ENCODE data around the gene STK4. TPM values are rescaled to one million over a fixed set of nuclear protein-coding genes. Genes with fewer than 3 reads are reported as not detected.

The STK4 gene
- total RNA-seq, 4 donors from 2014 or later: 25.4 to 63.9 (median 33.5) TPM

GRCh38 chr20:45028424-45029136 lies 62.3 kb downstream of the STK4 start:
- no peaks in the 10 kb centered on the region for H3K4me1 ChIP-seq
- 83% methylated on average over 6 of the region's 6 CpGs for WGBS
- no peak overlapping the region for H3K27ac ChIP-seq
- H3K36me3 ChIP-seq: peaks cover 38% of the 10 kb centered on the region
- no peaks in the 10 kb centered on the region for H3K9me3 ChIP-seq
- DNase-seq (ENCODE audit: low spot score in 2 of 2): no peak
- no peak for TF ChIP-seq CTCF (IDR thresholded peaks at IDR 0.05)
- TF ChIP-seq EP300 (IDR thresholded peaks at IDR 0.05): no peak
- TF ChIP-seq POLR2A (IDR thresholded peaks at IDR 0.05): no peak
- TF ChIP-seq POLR2AphosphoS5 (IDR thresholded peaks at IDR 0.05): no peak
- H3K27me3 ChIP-seq: no peaks in the 10 kb centered on the region
- H3K4me3 ChIP-seq: no peak overlapping the region

DNA sequence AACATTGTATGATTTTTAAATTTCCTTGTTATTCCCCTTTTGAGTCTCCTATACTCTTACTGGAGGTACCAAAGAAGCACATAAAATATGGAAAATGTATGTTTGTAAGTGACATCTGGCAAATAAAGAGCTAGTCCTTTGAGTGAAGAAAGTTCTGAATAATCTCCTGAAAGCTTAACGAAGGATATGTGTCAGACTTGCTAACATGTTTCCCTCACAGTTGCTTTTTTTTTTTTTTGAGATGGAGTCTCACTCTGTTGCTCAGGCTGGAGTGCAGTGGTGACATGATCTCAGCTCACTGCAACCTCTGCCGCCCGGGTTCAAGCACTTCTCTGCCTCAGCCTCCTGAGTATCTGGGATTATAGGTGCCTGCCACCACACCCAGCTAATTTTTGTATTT lies 63.6 kb downstream of the STK4 start:
- Histone ChIP-seq H3K27ac (no peak overlapping the region), H3K36me3 (peaks cover 36% of the 10 kb centered on the region), H3K27me3 (no peaks in the 10 kb centered on the region), H3K4me1 (no peaks in the 10 kb centered on the region), H3K4me3 (no peak overlapping the region), H3K9me3 (no peaks in the 10 kb centered on the region)
- DNase-seq (ENCODE audit: low spot score in 2 of 2): no peak
- TF ChIP-seq POLR2AphosphoS5 (IDR thresholded peaks at IDR 0.05): no peak
- TF ChIP-seq EP300 (IDR thresholded peaks at IDR 0.05): no peak
- no peak for TF ChIP-seq CTCF (IDR thresholded peaks at IDR 0.05)
- no peak for TF ChIP-seq POLR2A (IDR thresholded peaks at IDR 0.05)
- 92% methylated on average over 3 of the region's 3 CpGs for WGBS

- no peak for DNase-seq (ENCODE audit: low spot score in 2 of 2)
- 79% methylated on average over 2 of the region's 2 CpGs for WGBS
- no peaks in the 10 kb centered on the region for H3K27me3 ChIP-seq
- H3K9me3 ChIP-seq: no peaks in the 10 kb centered on the region
- H3K36me3 ChIP-seq: peaks cover 17% of the 10 kb centered on the region
- H3K4me1 ChIP-seq: peaks cover 11% of the 10 kb centered on the region
- H3K27ac ChIP-seq: no peak overlapping the region
- no peak for TF ChIP-seq CTCF (IDR thresholded peaks at IDR 0.05)
- no peak for TF ChIP-seq POLR2A (IDR thresholded peaks at IDR 0.05)
- TF ChIP-seq EP300 (IDR thresholded peaks at IDR 0.05): no peak
- TF ChIP-seq POLR2AphosphoS5 (IDR thresholded peaks at IDR 0.05): no peak
- H3K4me3 ChIP-seq: no peak overlapping the region
Observed at GRCh38 chr20:45032276-45032675, 66.0 kb downstream of the STK4 start.

DNA sequence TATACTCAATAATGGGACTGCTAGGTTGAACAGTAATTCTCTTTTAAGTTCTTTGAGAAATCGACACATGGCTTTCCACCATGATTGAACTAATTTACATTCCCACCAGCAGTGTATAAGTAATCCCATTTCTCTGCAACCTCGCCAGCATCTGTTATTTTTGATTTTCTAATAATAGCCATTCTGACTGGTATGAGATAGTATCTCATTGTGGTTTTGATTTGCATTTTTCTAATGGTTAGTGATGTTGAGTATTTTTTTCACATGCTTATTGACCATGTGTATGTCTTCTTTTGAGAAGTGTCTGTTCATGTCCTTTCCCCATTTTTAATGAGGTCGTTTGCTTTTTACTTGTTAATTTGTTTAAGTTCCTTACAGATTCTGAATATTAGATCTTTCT lies 66.5 kb downstream of the STK4 start:
- H3K36me3 ChIP-seq: peaks cover 13% of the 10 kb centered on the region
- no peaks in the 10 kb centered on the region for H3K9me3 ChIP-seq
- no peak for DNase-seq (ENCODE audit: low spot score in 2 of 2)
- no peak overlapping the region for H3K27ac ChIP-seq
- no peaks in the 10 kb centered on the region for H3K27me3 ChIP-seq
- 66% methylated on average over 3 of the region's 3 CpGs for WGBS
- TF ChIP-seq EP300 (IDR thresholded peaks at IDR 0.05) (no peak), POLR2AphosphoS5 (IDR thresholded peaks at IDR 0.05) (no peak)
- no peak overlapping the region for H3K4me3 ChIP-seq
- peaks cover 16% of the 10 kb centered on the region for H3K4me1 ChIP-seq

DNA sequence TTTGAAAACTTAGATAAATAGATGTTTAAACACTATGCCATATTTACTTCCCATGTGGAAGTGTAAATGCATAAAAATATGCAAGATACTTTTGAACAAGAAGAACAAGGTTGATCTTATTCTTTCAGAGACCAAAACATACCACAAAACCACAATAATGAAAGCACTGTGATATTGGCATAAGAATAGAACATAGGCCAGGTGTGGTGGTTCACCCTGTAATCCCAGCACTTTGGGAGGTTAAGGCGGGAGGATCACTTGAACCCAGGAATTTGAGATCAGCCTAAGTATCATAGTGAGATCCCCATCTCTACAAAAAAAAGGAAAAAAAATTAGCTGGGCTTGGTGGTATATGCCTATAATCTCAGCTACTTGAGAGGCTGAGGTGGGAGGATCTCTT lies 68.1 kb downstream of the STK4 start:
- DNase-seq (ENCODE audit: low spot score in 2 of 2): no peak
- Histone ChIP-seq H3K4me1 (peaks cover 16% of the 10 kb centered on the region), H3K9me3 (no peaks in the 10 kb centered on the region), H3K4me3 (no peak overlapping the region), H3K27ac (no peak overlapping the region), H3K36me3 (no peaks in the 10 kb centered on the region), H3K27me3 (no peaks in the 10 kb centered on the region)
- TF ChIP-seq EP300 (IDR thresholded peaks at IDR 0.05) (no peak), POLR2AphosphoS5 (IDR thresholded peaks at IDR 0.05) (no peak), CTCF (IDR thresholded peaks at IDR 0.05) (no peak), POLR2A (IDR thresholded peaks at IDR 0.05) (no peak)
- 89% methylated on average over 1 of the region's 1 CpG for WGBS

Measured in suprapubic skin (tissue), 4 donors.